Activated B cell treated with CpG ODN at 0.5 μM for 24 hours (primary cell): ENCODE measurements around the gene VWC2L. TPM values are rescaled to one million over a fixed set of nuclear protein-coding genes. Genes with fewer than 3 reads are reported as not detected.

ENCODE experiments used
- ATAC-seq: fragments of 200-7000 bp; cut with Tn5 transposase; one replicate; pipeline ENCODE4 v1.10.0; 2021; ENCODE audit warnings: low read depth, mild to moderate bottlenecking, moderate library complexity
- CTCF ChIA-PET: fragments of 350-600 bp; sonication (Branson Sonifier 250); formaldehyde crosslinking; loops from one replicate; lab custom pipeline; 2021; ENCODE audit warnings: antibody characterized with exemption; lab: Charles Lee
- POLR2A ChIA-PET: fragments of 350-600 bp; sonication (Branson Sonifier 250); formaldehyde crosslinking; loops from one replicate; lab custom pipeline; 2021; ENCODE audit warnings: antibody characterized with exemption; lab: Charles Lee
- DNase-seq: peaks from one replicate; pipeline ENCODE4 v3.0.0; 2022
- H3K27ac Mint-ChIP-seq: one replicate; pipeline ENCODE4 v1.8.0; 2020; ENCODE audit warnings: mixed read lengths
- H3K27me3 Mint-ChIP-seq: one replicate; pipeline ENCODE4 v1.8.0; 2021; ENCODE audit warnings: mixed read lengths
- H3K36me3 Mint-ChIP-seq: one replicate; pipeline ENCODE4 v1.8.0; 2021; ENCODE audit warnings: low read depth, mixed read lengths
- H3K4me1 Mint-ChIP-seq: one replicate; pipeline ENCODE4 v1.8.0; 2021; ENCODE audit warnings: mixed read lengths
- H3K4me3 Mint-ChIP-seq: one replicate; pipeline ENCODE4 v1.8.0; 2020; ENCODE audit warnings: mild to moderate bottlenecking, mixed read lengths
- H3K9me3 Mint-ChIP-seq: one replicate; pipeline ENCODE4 v1.8.0; 2020; ENCODE audit warnings: mixed read lengths
- CTCF ChIP-seq: fragments of 200-600 bp; IDR thresholded peaks from one replicate; pipeline ENCODE4 v1.8.0; 2022; ENCODE audit warnings: antibody characterized with exemption, mild to moderate bottlenecking
- intact Hi-C: fragments of 100-400 bp; cut with micrococcal nuclease; formaldehyde crosslinking; loops from one replicate; pipeline ENCODE4 v1.15.1; 2024
- total RNA-seq: library from RNA; stranded (reverse); gene quantifications from 2 replicates; pipeline ENCODE4 v1.2.3, GENCODE V29; 2022

VWC2L gene
- total RNA-seq, 1 donor from 2014 or later: not detected

- ChIA-PET CTCF (interaction anchor here (0.6 kb wide), 1 partner anchor 916 kb away, joined by 3 read pairs; no protein-coding TSS in a partner anchor), POLR2A (no interaction called here)
- Mint-ChIP-seq H3K27me3 (no peaks in the 10 kb centered on the region), H3K36me3 (no peaks in the 10 kb centered on the region), H3K9me3 (no peaks in the 10 kb centered on the region), H3K4me1 (no peaks in the 10 kb centered on the region), H3K27ac (no peak overlapping the region), H3K4me3 (no peak overlapping the region)
- TF ChIP-seq CTCF: no peak
- intact Hi-C loops: no loop called here
- DNase-seq (no peak), ATAC-seq (no peak)
Measured at GRCh38 chr2:214484701-214485100, 73.8 kb downstream of the VWC2L start.

- CTCF ChIA-PET: no interaction called here
- H3K4me3 Mint-ChIP-seq: no peak overlapping the region
- ATAC-seq (no peak), DNase-seq (no peak)
- no peak overlapping the region for H3K27ac Mint-ChIP-seq
- intact Hi-C loops: no loop called here
- H3K27me3 Mint-ChIP-seq: no peaks in the 10 kb centered on the region
- no peaks in the 10 kb centered on the region for H3K4me1 Mint-ChIP-seq
- TF ChIP-seq CTCF: no peak
- no peaks in the 10 kb centered on the region for H3K9me3 Mint-ChIP-seq
- no peaks in the 10 kb centered on the region for H3K36me3 Mint-ChIP-seq
- POLR2A ChIA-PET: no interaction called here
Measured at GRCh38 chr2:214489181-214489580, 78.3 kb downstream of the VWC2L start.

DNA sequence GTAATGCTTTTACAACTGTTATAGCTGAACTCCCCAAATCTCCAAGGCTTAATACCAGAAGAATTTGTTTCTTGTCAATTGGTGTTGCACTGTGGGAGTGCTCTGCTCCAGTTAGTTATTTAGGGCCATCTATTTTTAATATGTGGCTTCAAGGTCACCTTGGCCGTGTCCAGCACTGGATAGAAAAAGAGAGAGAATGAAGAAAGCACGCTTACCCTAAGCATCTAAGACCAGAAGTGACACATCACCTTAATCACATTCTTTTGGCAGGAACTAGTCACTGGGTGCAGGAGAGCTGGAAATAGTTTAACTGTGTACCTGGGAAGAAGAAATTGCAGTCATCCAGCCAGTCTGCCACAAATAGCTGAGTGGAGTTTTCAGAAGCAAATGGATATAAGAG lies 78.8 kb downstream of the VWC2L start:
- intact Hi-C loops: no loop called here
- CTCF ChIA-PET: no interaction called here
- Mint-ChIP-seq H3K27ac (no peak overlapping the region), H3K36me3 (no peaks in the 10 kb centered on the region), H3K4me1 (no peaks in the 10 kb centered on the region), H3K27me3 (no peaks in the 10 kb centered on the region), H3K9me3 (no peaks in the 10 kb centered on the region), H3K4me3 (no peak overlapping the region)
- ATAC-seq (no peak), DNase-seq (no peak)
- TF ChIP-seq CTCF: no peak
- POLR2A ChIA-PET: no interaction called here

DNA sequence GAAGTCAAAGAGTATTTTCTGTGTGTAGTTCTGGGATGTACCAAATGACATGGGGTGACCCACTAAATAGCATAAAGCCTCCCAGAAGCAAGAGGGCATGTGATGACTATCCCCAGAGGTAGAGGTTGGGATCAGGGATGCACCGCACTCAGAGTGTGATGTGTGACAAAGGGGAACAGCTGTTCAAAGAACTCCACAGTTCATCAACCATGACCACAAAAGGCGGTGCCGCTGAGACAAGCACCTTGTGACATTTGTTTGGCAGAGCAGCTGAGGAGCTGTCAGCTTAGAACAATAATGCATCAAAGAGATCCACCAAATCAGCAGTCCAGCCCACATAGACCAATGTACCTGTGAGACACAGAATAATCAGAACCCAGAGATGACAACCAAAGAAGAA lies 81.3 kb downstream of the VWC2L start:
- Mint-ChIP-seq H3K4me1 (no peaks in the 10 kb centered on the region), H3K27ac (no peak overlapping the region), H3K27me3 (no peaks in the 10 kb centered on the region), H3K36me3 (no peaks in the 10 kb centered on the region), H3K4me3 (no peak overlapping the region), H3K9me3 (no peaks in the 10 kb centered on the region)
- intact Hi-C loops: no loop called here
- POLR2A ChIA-PET: no interaction called here
- ATAC-seq (no peak), DNase-seq (no peak)
- no peak for TF ChIP-seq CTCF
- CTCF ChIA-PET: no interaction called here

DNA sequence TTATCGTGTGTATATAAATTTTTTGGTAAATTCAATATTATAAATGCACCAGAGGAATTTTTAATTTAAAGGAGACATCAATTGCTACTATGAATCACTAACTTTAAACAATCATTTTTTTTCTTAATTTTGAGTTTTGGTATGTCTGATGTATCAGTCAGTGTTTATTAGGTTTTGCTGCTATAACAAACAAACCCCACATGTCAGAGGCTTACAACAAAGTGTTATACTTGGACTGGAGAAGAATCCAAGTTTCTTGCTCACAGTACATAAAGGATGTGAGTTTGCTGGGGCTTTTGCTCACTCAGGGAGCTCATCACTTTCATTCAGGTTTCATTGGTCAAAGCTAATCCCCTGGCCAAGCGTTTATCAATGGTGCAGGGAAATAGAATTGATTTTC lies 81.8 kb downstream of the VWC2L start:
- no peak for TF ChIP-seq CTCF
- Mint-ChIP-seq H3K36me3 (no peaks in the 10 kb centered on the region), H3K27ac (no peak overlapping the region), H3K4me3 (no peak overlapping the region), H3K9me3 (no peaks in the 10 kb centered on the region), H3K4me1 (no peaks in the 10 kb centered on the region), H3K27me3 (no peaks in the 10 kb centered on the region)
- ChIA-PET POLR2A (no interaction called here), CTCF (no interaction called here)
- ATAC-seq (no peak), DNase-seq (no peak)
- intact Hi-C loops: no loop called here
